HCT116 (cell line): ENCODE results near the gene FAN1. TPM values are rescaled to one million over a fixed set of nuclear protein-coding genes. Genes with fewer than 3 reads are reported as not detected.

Experiments
- ATAC-seq: fragments of 200-7000 bp; cut with Tn5 transposase; 2 replicates; pipeline ENCODE4 v1.9.1; 2020; ENCODE audit warnings: mild to moderate bottlenecking, moderate library complexity
- BruUV-seq: library from RNA; stranded (reverse); fragments of 400-500 nt; replicated peaks from 2 replicates; lab custom pipeline; 2021; lab: Mats Ljungman, UMichigan
- CTCF ChIA-PET: fragments of 300-600 bp; sonication (Branson Sonifier 250); formaldehyde crosslinking; loops from one replicate; lab custom pipeline; 2021; ENCODE audit warnings: antibody characterized with exemption; lab: Charles Lee
- POLR2A ChIA-PET: fragments of 300-600, 350-600 bp; sonication (Branson Sonifier 250); formaldehyde crosslinking; loops from one replicate; lab custom pipeline; 2021; ENCODE audit warnings: antibody characterized with exemption; lab: Charles Lee
- RAD21 ChIA-PET, 2 experiments: fragments of 300-600 bp; sonication (Branson Sonifier 250); formaldehyde crosslinking; loops; one replicate each; lab custom pipeline; 2023; ENCODE audit warnings: low total read pairs in 2 of 2; ENCODE audit not compliant: uncharacterized antibody in 2 of 2, unreplicated experiment in 2 of 2, low non-redundant PET in 1 of 2; lab: Charles Lee
- DNase-seq: peaks from one replicate; pipeline ENCODE4 v3.0.0-alpha.2; 2010; ENCODE audit warnings: low read depth, low spot score
- H2AFZ ChIP-seq: fragments of 200-600 bp; shearing (Covaris generic), sonication (generic); 2 replicates; pipeline ENCODE4 v1.6.1; 2017; ENCODE audit warnings: low read depth, mixed run types, mixed read lengths, antibody characterized with exemption, low read length; ENCODE audit not compliant: poor library complexity, severe bottlenecking
- H3K27ac ChIP-seq: 2 replicates; pipeline ENCODE4 v1.5.1; 2012; ENCODE audit warnings: low read depth, low read length
- H3K27me3 ChIP-seq: fragments of 200-600 bp; sonication (generic); 2 replicates; pipeline ENCODE4 v1.6.1; 2016; ENCODE audit warnings: mixed run types, low read length, mixed read lengths; ENCODE audit not compliant: insufficient read depth
- H3K36me3 ChIP-seq, 2 experiments: fragments of 200-500 bp in 1 of 2; fragments of 200-600 bp in 1 of 2; sonication (Bioruptor generic) in 1 of 2; sonication (generic) in 1 of 2; 2 replicates each; pipeline versions ENCODE4 v1.5.1 to v1.6.1; 2014 to 2016; ENCODE audit warnings: low read length in 2 of 2, inconsistent platforms in 1 of 2, mixed read lengths in 1 of 2, mixed run types in 1 of 2; ENCODE audit not compliant: insufficient read depth in 2 of 2, control insufficient read depth in 1 of 2
- H3K4me1 ChIP-seq, 2 experiments: fragments of 200-600 bp in 1 of 2; sonication (generic) in 1 of 2; 2 replicates each; pipeline versions ENCODE4 v1.5.1 to v1.6.1; 2012 to 2017; ENCODE audit warnings: low read length in 2 of 2, inconsistent platforms in 1 of 2, mild to moderate bottlenecking in 1 of 2, mixed read lengths in 1 of 2, mixed run types in 1 of 2, moderate library complexity in 1 of 2; ENCODE audit not compliant: insufficient read depth in 2 of 2, control insufficient read depth in 1 of 2
- H3K4me2 ChIP-seq: fragments of 200-600 bp; sonication (generic); 2 replicates; pipeline ENCODE4 v1.6.1; 2017; ENCODE audit warnings: mixed run types, low read length, mixed read lengths
- H3K4me3 ChIP-seq, 2 experiments: fragments of 200-600 bp in 1 of 2; sonication (generic) in 1 of 2; replicated peaks in 1 of 2; 2 replicates each; pipeline ENCODE4 v1.5.1; 2011 to 2016; ENCODE audit warnings: low read length in 2 of 2, control low read depth in 1 of 2, low read depth in 1 of 2, mild to moderate bottlenecking in 1 of 2, mixed read lengths in 1 of 2, mixed run types in 1 of 2
- H3K79me2 ChIP-seq: fragments of 200-600 bp; sonication (generic); 2 replicates; pipeline ENCODE4 v1.6.1; 2017; ENCODE audit warnings: mild to moderate bottlenecking, mixed run types, low read length, moderate library complexity, mixed read lengths; ENCODE audit not compliant: insufficient read depth
- H3K9ac ChIP-seq: fragments of 200-600 bp; sonication (generic); 2 replicates; pipeline ENCODE4 v1.6.1; 2016; ENCODE audit warnings: low read length, mixed read lengths
- H3K9me2 ChIP-seq: fragments of 200-600 bp; sonication (generic), shearing (Covaris generic); 2 replicates; pipeline ENCODE4 v1.6.1; 2017; ENCODE audit warnings: mixed run types, mild to moderate bottlenecking, moderate library complexity; ENCODE audit not compliant: insufficient read depth
- H3K9me3 ChIP-seq, 2 experiments: fragments of 200-500 bp in 1 of 2; fragments of 200-600 bp in 1 of 2; sonication (Bioruptor generic) in 1 of 2; sonication (generic) in 1 of 2; 2 replicates each; pipeline ENCODE4 v1.6.1; 2014 to 2017; ENCODE audit warnings: low read length in 2 of 2, mixed read lengths in 2 of 2, inconsistent platforms in 1 of 2, low read depth in 1 of 2, mild to moderate bottlenecking in 1 of 2, mixed run types in 1 of 2, moderate library complexity in 1 of 2; ENCODE audit not compliant: control insufficient read depth in 1 of 2, insufficient read depth in 1 of 2
- H4K20me1 ChIP-seq: fragments of 200-600 bp; sonication (generic), shearing (Covaris generic); 2 replicates; pipeline ENCODE4 v1.6.1; 2017; ENCODE audit warnings: mixed run types, mild to moderate bottlenecking, moderate library complexity; ENCODE audit not compliant: insufficient read depth
- ATF3 ChIP-seq: IDR thresholded peaks from 2 replicates; pipeline ENCODE4 v1.6.1; 2012
- CBX3 ChIP-seq: IDR thresholded peaks from 2 replicates; pipeline ENCODE4 v1.6.1; 2012; ENCODE audit warnings: low read depth
- CTCF ChIP-seq, 3 experiments: fragments of 200-600 bp in 1 of 3; sonication (generic) in 1 of 3; IDR thresholded peaks in 2 of 3; conservative IDR thresholded peaks in 1 of 3; 2 replicates each; pipeline ENCODE4 v1.5.1; 2012 to 2017; ENCODE audit warnings: low read depth in 2 of 3, low read length in 2 of 3, antibody characterized with exemption in 1 of 3, borderline replicate concordance in 1 of 3, control low read depth in 1 of 3, mild to moderate bottlenecking in 1 of 3, mixed read lengths in 1 of 3, mixed run types in 1 of 3, moderate library complexity in 1 of 3; ENCODE audit not compliant: insufficient read depth in 1 of 3
- EZH2 ChIP-seq: fragments of 200-600 bp; sonication (generic); IDR thresholded peaks from 2 replicates; pipeline ENCODE4 v1.6.1; 2017; ENCODE audit warnings: antibody characterized with exemption, mixed run types
- EZH2phosphoT487 ChIP-seq: fragments of 200-600 bp; IDR thresholded peaks from 2 replicates; pipeline ENCODE4 v1.6.1; 2018; ENCODE audit warnings: antibody characterized with exemption, borderline replicate concordance
- FOSL1 ChIP-seq: IDR thresholded peaks from 2 replicates; pipeline ENCODE4 v1.6.1; 2012; ENCODE audit warnings: low read depth
- JUND ChIP-seq: IDR thresholded peaks from 2 replicates; pipeline ENCODE4 v1.6.1; 2012
- REST ChIP-seq: IDR thresholded peaks from 2 replicates; pipeline ENCODE4 v1.6.1; 2012; ENCODE audit warnings: low read depth
- SP1 ChIP-seq: IDR thresholded peaks from 2 replicates; pipeline ENCODE4 v1.6.1; 2012; ENCODE audit warnings: low read depth
- SRF ChIP-seq: IDR thresholded peaks from 2 replicates; pipeline ENCODE4 v1.6.1; 2012; ENCODE audit warnings: low read depth
- TCF7L2 ChIP-seq: IDR thresholded peaks from 2 replicates; pipeline ENCODE4 v1.7.0; 2011; ENCODE audit warnings: borderline replicate concordance, inconsistent platforms; ENCODE audit not compliant: insufficient read depth, insufficient read length; ENCODE audit errors: extremely low read depth
- ZNF274 ChIP-seq: fragments of 200-500 bp; sonication (Bioruptor generic); IDR thresholded peaks from 2 replicates; pipeline ENCODE4 v1.6.1; 2014; ENCODE audit warnings: mild to moderate bottlenecking, low read depth, low read length, inconsistent platforms
- intact Hi-C: fragments of 100-400 bp; cut with micrococcal nuclease; formaldehyde crosslinking; loops from 2 replicates; pipeline ENCODE4 v1.10.0; 2022
- total RNA-seq: library from RNA; stranded (reverse); gene quantifications from one replicate; pipeline ENCODE4 v1.2.1, GENCODE V29; 2021; ENCODE audit not compliant: unreplicated experiment

Gene FAN1
- total RNA-seq, 1 experiment from 2014 or later, result 17.4 TPM

- intact Hi-C loops, result no loop called here
- TF ChIP-seq EZH2, result no peak
- no peak for TF ChIP-seq ATF3
- no peak for TF ChIP-seq FOSL1
- no peak for TF ChIP-seq JUND
- no peak for TF ChIP-seq TCF7L2
- TF ChIP-seq REST, result no peak
- no peak for TF ChIP-seq EZH2phosphoT487
- no peak for TF ChIP-seq SP1
- no peak for TF ChIP-seq ZNF274
- TF ChIP-seq CBX3, result no peak
- no peak for TF ChIP-seq SRF
- TF ChIP-seq CTCF (IDR thresholded peaks at IDR 0.05 in 2 of 3, conservative IDR thresholded peaks at IDR 0.05 in 1 of 3; ENCODE audit: borderline replicate concordance in 1 of 3, insufficient read depth in 1 of 3, low read depth in 2 of 3, low read length in 2 of 3), result no peak
- H3K36me3 ChIP-seq, result peaks cover 12% of the 10 kb centered on the region in 2 experiments; a peak in 3 of 4 replicates
- H3K27me3 ChIP-seq, result no peaks in the 10 kb centered on the region
- no peaks in the 10 kb centered on the region for H4K20me1 ChIP-seq
- ATAC-seq (no peak), DNase-seq (no peak)
- no TSS peak for BruUV-seq
- H3K9me3 ChIP-seq, result no peaks in the 10 kb centered on the region
- no peaks in the 10 kb centered on the region for H3K79me2 ChIP-seq
- peak overlapping the region; percentile 45 for H3K4me2 ChIP-seq
- H2AFZ ChIP-seq, result no peak overlapping the region
- CTCF ChIA-PET, result interaction anchor here (0.6 kb wide), 1 partner anchor 175 kb away, joined by 3 read pairs; no protein-coding TSS in a partner anchor
- POLR2A ChIA-PET, result no interaction called here
- peaks cover 19 to 25% of the 10 kb centered on the region in 2 experiments for H3K4me1 ChIP-seq
- H3K9me2 ChIP-seq, result no peaks in the 10 kb centered on the region
- RAD21 ChIA-PET, result no interaction called here
- H3K9ac ChIP-seq, result no peak overlapping the region
- peak overlapping the region; percentile 46; the same call in 1 of the 2 replicates for H3K27ac ChIP-seq
- 0 out of 4 replicates have a peak overlapping the region, but pooled peaks of 1 of the 2 experiments have one; percentile 14 for H3K4me3 ChIP-seq
These were observed 51.0 kb downstream of the FAN1 start for GRCh38 chr15:30954674-30955073.
